Renal cortex interstitium (tissue), 11 donors: ENCODE data around the gene DAP. TPM values are rescaled to one million over a fixed set of nuclear protein-coding genes. Genes with fewer than 3 reads are reported as not detected.

Source experiments
- DNase-seq, 11 donors: peaks; one replicate each; pipeline ENCODE4 v3.0.0-alpha.2; 2013; ENCODE audit warnings: low read depth in 9 of 11, low spot score in 4 of 11; ENCODE audit errors: extremely low read depth in 1 of 11
- polyA plus RNA-seq, 3 donors: library from polyadenylated mRNA; unstranded; fragments of 120-200 nt; gene quantifications; one replicate each; pipeline ENCODE4 v1.2.1, GENCODE V29; 2013; ENCODE audit not compliant: insufficient read length in 3 of 3

The DAP gene
- polyA plus RNA-seq, 3 donors, result 115 to 126 (median 116) TPM

DNA sequence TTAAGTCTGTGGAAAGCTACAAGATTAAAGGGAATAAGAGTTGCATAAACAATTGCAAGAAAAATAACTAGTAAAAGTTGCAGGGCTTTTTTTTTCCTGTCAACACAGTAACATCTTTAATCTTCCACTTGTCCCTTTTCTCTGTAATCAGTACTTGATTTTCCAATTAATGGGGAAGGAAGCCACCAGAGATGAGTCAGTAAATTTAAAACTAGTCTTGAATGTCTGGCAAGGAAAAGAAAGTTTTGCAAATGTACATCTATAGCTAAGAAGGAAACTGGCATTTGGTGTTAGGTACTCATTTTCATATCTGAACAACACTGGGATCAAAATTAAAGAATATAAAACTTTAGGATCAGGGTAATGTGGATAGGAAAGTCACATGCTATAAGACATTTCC is 17.1 kb downstream of the DAP start:
- no peak for DNase-seq

DNA sequence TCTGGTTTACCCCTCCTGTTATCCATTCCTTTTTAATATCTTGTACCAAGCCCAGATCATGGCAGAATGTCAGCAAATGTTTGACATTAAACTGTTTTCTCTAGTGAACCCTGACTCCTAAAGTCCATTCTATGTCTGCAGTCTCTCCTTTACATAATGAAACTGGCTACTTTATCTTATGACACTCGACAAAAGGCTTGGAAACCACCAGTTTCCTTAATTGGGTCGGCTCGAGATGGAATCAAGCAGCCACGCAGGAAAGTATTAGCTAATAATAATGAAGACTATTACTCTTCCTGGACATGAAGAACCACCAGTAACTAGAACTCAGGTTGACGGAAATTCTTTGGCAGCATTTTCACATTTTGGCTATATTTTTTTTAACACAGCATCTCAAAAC is 17.5 kb downstream of the DAP start:
- no peak for DNase-seq

GRCh38 chr5:10741661-10742060 is 19.4 kb downstream of the DAP start:
- DNase-seq, result no peak

DNA sequence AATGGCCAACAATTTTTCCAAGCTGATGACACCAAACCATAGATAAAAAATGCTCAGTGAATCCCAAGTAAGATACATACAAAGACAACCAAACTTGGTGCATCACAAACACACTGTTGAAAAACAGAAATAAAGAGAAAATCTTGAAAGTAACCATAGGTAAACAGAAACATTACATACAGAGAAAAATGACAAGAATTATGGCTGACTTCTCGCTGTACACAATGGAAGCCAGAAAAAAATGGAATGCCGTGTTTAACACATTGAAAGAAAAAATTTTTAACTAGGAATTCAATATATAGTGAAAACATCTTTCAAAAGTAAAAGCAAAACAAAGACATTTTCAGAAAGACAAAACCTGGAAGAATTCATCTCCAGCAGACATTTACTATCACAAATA is 20.6 kb downstream of the DAP start:
- DNase-seq, result no peak

DNA sequence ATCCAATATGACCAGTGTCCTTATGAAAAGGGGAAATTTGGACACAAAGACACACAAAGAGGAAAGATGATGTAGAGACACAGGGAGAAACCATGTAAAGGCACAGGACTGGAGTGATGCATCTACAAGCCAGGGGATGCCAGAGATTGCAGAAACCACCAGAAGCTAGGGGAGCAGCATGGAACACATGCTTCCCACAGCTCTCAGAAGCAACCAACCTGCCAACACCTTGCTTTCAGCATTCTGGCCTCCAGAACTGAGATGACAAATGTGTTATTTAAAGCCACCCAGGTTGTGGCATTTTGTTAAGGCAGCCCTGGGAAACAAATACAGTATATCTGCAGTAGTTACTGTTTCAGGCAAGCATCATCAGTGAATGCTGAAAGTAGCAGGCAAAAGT is 23.2 kb downstream of the DAP start:
- DNase-seq, result no peak

DNA sequence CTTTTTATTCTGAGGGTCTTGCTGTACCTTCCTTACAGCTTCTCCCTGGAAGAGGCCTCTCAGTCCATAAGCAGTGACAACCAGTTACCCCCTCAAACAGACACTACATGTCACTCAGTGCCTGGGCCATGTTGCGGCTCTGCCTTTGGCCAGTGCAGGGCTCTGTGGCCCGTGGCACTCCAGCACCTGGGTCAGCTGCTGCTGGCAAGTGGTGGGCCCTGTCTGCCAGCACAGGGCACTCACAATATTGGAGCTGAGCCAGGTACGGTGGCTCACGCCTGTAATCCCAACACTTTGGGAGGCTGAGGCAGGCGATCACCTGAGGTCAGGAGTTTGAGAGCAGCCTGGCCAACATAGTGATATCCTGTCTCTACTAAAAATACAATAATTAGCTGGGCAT is 24.2 kb downstream of the DAP start:
- no peak for DNase-seq

- DNase-seq, result no peak
These were observed 24.7 kb downstream of the DAP start for GRCh38 chr5:10736354-10736753.

- no peak for DNase-seq
These were observed 25.3 kb downstream of the DAP start for GRCh38 chr5:10735569-10736276.

- peak in 4 of 11 donors; percentile 28 to 63 (median 42) for DNase-seq
These were observed 26.1 kb downstream of the DAP start for GRCh38 chr5:10734832-10735523.

DNA sequence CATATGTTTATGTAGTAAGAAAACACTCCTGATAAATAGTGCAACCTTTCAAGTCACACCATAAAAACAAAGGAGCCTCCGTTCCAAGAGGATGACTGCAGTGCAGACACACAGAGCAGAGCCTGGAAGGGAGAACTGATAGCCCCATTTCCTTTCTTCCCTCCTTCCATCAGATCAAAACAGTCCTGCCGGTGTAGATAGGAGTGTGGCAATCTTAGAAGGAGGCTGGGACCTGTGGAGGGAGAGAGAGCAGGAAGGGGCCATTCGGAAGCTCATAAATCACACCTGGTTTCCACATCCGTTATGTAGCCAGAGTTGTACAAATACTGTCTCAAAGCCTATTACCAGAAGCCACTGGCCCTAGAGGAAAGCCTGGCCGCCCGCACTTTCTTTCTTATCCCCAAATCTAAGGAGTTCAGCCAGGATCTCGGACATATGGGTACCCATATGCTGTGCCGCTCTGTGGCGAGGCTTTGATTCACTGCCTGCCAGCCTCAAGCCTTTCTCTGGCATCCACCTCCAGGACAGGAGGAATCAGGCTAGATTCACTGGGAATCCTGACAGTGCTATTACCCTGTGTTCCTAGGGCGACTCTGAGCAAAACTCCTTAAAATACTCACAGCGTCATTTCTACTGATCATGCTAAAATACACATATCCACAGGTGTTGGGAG is 26.9 kb downstream of the DAP start:
- DNase-seq, result peak; percentile 15 to 59 (median 41)

DNA sequence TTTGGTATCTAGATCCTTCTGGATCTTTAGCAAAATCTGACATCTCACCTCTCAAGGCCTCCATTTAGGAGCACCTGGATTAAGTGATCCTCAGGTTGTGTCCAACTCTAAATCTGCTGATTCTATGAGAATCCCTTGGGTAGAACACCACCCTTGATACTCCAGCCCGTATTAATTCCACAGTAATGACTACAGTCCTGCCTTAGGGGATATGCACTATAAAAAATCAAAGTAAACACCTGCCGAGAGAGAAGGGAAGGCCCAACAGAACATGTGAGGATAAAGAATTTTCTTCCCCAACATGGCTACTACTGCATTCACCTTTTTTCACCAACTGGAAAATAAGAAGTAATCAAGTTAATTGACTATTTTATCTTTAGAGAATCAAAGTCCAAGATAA is 27.6 kb downstream of the DAP start:
- no peak for DNase-seq

- no peak for DNase-seq
These were observed 29.1 kb downstream of the DAP start for GRCh38 chr5:10731913-10732312.

- no peak for DNase-seq
These were observed 31.0 kb downstream of the DAP start for GRCh38 chr5:10730043-10730351.

- DNase-seq, result no peak
These were observed 31.6 kb downstream of the DAP start for GRCh38 chr5:10729320-10730042.

DNA sequence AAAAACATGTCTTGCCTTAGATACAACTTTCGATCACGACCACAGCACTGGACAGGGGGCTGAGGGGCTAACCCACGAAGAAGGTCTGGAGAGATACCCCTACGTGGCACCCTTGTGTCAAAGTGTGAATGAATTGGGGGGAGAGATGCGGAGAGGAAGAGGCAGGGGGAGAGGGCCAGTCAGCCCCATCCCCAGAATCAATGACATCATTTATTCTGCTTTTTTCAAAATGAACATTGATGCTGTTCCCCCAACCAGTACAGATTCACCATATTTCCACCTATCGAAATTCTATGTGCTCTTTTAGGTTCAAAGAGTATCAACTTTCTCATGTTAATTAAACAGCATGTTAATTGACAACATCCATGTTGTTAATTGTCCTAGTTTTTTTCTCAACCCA is 32.4 kb downstream of the DAP start:
- DNase-seq, result no peak

GRCh38 chr5:10727861-10728260 is 33.2 kb downstream of the DAP start:
- DNase-seq, result no peak

DNA sequence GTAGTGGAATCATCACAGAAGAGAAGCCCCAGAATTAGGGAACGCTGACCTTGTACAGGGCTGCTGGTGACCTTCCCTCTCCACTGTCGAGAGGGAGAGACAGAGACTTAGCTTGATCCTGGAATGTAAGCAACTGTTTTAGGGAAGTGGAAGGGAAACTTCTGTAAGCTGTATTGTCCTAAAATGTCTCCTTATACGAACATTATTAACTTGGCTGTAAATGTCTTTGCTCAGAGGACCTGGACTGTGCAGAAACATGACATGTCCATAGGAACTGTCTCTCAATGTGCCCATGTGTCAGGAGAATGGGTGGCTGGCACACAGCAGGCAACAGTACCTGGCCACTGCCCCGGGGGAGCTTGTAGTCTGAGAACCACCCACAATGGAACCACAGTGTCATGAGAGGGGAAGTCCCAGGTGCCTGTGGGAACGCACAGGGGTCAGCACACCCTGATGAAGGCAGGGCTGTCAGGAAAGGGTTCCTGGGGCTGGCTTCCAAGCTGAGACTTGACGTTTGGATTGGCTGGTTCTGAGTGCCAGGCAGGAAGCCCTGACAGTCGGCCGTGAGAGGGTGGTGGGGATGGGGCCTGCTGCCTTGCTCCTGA is 34.0 kb downstream of the DAP start:
- DNase-seq, result no peak

GRCh38 chr5:10726179-10726912 is 34.7 kb downstream of the DAP start:
- DNase-seq, result no peak

- DNase-seq, result no peak
These were observed 35.4 kb downstream of the DAP start for GRCh38 chr5:10725636-10726035.
